ENCODE results near the gene TBC1D14.

Gene TBC1D14

GRCh38 chr4:7042503-7043283 lies 133.1 kb downstream of the TBC1D14 start:
- peak; percentile 92 to 94 for DNase-seq (ENCODE audit: low read depth in 2 of 2)

DNA sequence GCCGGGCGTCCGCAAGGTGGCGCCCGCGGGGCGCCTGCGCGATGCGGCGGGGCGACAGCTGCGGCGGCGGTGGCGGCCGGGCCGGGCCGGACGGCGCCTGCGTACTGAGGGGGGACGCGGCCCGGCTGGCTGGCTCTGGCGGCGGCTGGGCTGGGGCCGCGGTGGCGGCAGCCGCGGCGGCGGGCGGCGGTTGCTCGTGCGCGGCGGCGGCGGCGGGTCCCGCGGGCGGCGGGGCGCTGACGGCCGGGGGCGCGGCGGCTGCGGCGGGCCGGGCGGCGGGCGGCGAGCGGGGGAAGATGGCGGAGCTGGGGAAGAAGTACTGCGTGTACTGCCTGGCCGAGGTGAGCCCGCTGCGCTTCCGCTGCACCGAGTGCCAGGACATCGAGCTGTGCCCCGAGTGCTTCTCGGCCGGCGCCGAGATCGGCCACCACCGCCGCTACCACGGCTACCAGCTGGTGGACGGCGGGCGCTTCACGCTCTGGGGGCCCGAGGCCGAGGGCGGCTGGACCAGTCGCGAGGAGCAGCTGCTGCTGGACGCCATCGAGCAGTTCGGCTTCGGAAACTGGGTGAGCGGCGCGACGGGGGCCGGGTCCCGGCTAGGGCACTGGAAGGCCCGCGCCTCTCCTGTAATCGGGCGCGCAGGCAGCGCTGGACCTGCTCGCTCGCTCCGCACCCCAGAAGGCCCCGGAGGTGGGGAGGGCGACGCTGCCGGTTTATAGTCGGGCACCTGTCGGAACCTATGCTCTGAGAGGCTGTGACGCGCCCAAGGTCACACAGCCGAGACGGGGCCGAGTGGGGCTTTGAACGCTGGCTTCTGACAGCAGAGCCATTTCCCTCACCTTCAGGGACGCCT lies 133.9 kb downstream of the TBC1D14 start, which contains the start of gene TADA2B:
Gene TADA2B (plus strand): TSS at position 89 of the 853 bp plus-strand sequence. CDS start 208 bp downstream, at position 297.
- peak; percentile 27 to 30 for DNase-seq (ENCODE audit: low read depth in 2 of 2)

DNA sequence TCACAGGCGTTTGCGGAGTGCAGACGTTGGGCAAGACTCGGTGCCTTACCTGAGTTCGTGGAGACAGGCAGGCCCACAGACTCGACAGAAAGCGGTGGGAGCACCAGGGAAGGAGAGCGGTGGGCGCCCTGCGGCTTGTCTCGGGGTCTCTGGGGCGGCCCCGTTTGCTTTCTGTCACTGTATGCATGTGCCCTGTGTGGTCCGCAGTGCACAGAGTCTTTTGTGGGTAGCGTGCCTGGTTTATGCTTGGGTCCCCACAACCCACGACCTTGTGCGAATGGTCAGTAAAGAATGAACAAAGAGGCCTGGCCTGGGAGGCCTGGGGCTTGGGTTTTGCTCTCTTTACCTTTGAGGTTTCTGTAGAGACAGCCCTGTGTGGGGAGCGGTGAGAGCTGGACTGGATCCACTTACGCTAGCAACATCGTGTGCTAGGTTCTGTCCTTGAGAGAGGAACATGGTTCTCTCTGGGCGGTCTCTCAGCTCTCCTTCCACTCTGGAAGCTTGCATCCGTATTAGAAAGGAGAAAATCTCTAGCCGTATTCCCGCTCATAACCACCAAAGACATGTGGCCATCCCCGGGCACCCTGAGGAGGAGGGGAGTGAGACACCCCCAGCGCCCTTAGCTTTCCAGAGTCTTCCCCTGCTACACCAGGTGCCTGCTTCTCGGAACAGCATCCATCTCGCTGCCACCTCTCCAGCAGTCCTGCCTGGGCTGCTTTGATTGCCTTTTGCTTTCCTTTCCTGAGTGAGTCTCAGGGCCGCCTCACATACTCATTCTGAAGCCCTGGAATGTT lies 134.7 kb downstream of the TBC1D14 start:
- DNase-seq (ENCODE audit: low read depth in 2 of 2), result no peak

- DNase-seq (ENCODE audit: low read depth in 2 of 2), result no peak
Measured at GRCh38 chr4:7045553-7045952, 135.9 kb downstream of the TBC1D14 start.

DNA sequence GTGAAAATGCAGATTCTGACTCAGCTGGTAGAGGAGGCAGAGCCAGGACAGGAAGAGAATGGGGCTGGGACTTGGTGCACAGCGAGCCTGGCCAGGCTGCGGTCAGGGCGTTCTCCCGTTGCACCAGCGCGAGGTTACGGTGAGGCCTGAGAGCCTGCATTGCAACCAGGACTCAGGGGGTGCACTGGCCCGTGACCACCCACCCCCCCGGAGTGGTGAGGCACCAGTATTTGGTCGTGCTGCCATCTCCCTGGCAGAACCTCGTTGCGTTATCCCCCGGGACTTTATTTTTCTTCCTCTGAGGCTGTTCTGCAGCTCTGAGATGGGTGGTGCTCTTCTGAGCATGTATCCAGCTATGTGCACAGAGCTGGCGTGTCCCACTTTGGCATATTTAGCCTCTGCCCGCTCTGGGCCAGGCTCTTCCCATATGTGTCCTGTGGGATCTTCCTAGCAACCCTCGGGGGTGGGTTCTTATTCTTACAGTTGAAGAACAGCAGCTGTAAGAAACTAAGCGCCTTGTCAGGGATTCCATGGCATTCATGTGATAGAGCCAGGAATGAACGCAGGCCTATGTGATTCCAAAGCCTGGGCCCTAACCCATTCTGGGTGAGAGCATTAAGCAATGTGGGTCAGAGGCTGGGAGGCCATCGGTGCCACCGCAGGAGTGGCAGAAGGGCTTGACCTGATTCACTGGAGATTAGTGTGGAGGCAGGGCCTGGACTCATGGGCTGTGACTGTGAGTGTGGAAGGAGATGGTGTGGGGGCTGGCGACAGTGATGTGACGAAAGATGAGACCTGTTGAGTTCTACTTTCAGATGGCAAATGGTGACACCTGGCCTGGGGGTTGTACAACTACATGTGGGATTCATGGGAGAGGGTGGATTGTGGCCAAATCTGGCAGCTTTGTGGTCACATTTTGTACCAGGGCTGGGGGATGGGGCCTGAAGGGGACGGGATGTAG lies 136.6 kb downstream of the TBC1D14 start:
- no peak for DNase-seq (ENCODE audit: low read depth in 2 of 2)

- no peak for DNase-seq (ENCODE audit: low read depth in 2 of 2)
Measured at GRCh38 chr4:7046971-7047370, 137.3 kb downstream of the TBC1D14 start.

GRCh38 chr4:7048642-7049041 lies 139.0 kb downstream of the TBC1D14 start:
- DNase-seq (ENCODE audit: low read depth in 2 of 2), result no peak

DNA sequence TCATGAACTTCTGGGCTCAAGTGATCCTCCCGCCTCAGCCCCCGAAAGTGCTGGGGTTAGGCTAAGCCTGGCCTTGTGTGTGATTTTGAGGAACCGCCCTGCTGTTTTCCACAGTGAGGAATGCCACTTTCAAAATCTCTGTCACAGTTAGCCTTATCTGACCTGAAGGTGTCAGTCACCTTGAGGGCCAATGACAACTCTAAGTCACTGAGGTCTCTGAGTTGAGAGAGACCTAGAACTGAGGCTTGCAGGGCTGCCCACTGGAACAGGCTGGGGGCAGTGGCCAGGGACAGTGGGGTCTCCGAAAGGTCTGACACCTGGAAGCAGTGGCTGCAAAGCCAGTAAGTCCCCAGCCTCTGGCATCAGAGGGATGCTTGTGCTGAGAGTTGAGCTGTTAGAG lies 139.7 kb downstream of the TBC1D14 start:
- DNase-seq (ENCODE audit: low read depth in 2 of 2), result no peak

DNA sequence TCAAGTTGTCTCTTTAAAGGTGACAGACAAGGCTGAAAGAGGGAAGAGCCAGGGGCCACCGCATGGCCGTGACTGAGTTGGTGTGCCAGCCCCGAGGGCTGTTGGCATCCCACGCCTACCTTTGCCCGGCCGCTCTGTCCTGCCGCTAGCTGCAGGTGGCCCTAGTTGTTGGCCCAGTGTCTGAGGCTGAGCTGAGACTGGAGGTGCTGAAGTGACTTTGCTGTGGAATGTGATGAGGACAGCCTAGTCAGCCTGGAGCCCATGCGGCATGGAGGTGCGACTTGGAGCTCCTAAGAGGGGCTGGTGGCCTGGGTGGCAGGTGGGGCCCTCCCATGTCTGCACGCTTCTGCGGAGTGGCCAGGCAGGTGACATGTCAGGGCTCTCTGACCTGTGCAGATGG lies 140.1 kb downstream of the TBC1D14 start:
- DNase-seq (ENCODE audit: low read depth in 2 of 2), result no peak

DNA sequence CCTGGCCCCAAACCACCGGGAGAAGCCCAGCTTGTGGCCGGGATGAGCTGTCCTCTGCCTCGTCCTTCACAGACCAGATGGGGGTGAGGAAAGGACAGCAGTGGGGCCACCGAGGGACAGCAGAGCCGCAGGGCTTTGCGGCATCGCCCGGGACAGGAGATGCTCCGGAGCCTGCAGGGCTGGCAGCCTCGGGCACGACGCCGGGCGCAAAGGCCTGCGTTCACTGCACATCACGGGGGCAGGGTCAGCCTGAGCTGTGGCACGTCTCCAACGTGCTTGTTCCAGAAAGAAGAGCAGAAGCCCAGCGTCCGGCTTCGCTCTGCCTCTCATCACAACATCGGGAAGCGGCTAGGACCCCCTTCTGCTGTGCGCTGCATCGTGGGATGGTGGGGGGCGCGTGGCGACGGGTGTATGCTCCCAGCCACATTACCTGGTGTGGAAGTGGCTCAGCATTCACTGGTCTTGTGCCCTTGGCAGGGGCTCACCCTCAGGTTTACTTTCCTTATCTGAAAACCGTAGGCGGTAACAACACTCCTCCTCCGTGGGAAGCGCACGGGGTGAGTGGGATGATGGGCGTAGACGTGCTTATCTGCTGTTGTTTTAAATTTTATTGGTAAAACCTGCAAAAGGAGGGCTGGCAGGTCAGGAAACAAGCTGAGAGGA lies 141.0 kb downstream of the TBC1D14 start:
- DNase-seq (ENCODE audit: low read depth in 2 of 2), result no peak

GRCh38 chr4:7051144-7051495 lies 141.5 kb downstream of the TBC1D14 start:
- no peak for DNase-seq (ENCODE audit: low read depth in 2 of 2)

DNA sequence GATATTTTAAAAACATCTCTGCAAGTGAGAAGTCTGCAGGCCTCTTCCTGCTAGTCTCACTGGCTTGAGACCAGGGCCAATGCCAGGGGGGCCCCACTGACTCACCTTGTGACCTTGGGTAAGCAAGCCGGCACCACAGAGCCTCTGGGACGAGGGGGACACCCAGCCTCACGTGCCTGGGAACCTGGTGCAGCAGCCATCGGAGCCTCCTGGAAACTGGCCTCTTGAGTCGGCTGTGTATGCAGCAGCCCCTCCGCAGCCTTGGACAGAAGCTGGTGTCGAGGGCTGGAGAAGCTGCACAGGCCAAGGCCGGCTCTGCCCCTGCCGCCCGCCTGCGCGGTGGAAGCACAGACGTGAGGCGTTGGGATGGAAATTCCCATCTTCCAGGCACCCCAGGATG lies 142.3 kb downstream of the TBC1D14 start:
- no peak for DNase-seq (ENCODE audit: low read depth in 2 of 2)

DNA sequence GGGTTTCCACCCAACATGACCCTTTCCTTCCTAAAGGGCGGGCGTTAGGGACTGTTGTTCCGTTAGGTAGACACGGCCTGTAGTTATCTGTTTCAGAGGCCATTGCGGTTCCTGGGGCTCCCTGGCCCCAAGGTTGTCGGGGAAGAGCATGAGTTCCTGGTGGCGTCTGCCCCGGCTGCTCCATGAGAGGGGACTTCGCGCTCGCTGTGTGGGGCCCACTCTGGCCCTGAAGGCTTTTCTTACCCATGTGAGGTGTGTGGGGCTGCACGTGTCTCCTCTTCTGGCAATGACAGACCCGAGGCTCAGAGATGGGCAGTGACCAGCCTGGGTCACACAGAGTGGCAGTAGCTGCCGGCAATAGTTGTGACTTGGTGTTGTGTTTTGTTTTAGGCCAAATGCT lies 142.7 kb downstream of the TBC1D14 start:
- no peak for DNase-seq (ENCODE audit: low read depth in 2 of 2)

- no peak for DNase-seq (ENCODE audit: low read depth in 2 of 2)
Measured at GRCh38 chr4:7052923-7053715, 143.5 kb downstream of the TBC1D14 start.

- DNase-seq (ENCODE audit: low read depth in 2 of 2), result no peak
Measured at GRCh38 chr4:7054106-7054880, 144.7 kb downstream of the TBC1D14 start.

GRCh38 chr4:7055111-7055989 lies 145.7 kb downstream of the TBC1D14 start:
- no peak for DNase-seq (ENCODE audit: low read depth in 2 of 2)

- no peak for DNase-seq (ENCODE audit: low read depth in 2 of 2)
Measured at GRCh38 chr4:7055990-7056325, 146.3 kb downstream of the TBC1D14 start.

- DNase-seq (ENCODE audit: low read depth in 2 of 2), result no peak
Measured at GRCh38 chr4:7058792-7059191, 149.2 kb downstream of the TBC1D14 start.
